GM19397 (cell line): ENCODE results near the gene LCT.
"Not testable (repeated sequence)": the region's sequence is repeated elsewhere in the genome, so short reads cannot be mapped to it uniquely, and the experiment has no call there.

Source experiments
- ATAC-seq: cut with Tn5 transposase; IDR thresholded peaks from one replicate; pipeline ENCODE4 v1.9.1; 2021; ENCODE audit warnings: mild to moderate bottlenecking, moderate library complexity; ENCODE audit not compliant: unreplicated experiment

The LCT gene

DNA sequence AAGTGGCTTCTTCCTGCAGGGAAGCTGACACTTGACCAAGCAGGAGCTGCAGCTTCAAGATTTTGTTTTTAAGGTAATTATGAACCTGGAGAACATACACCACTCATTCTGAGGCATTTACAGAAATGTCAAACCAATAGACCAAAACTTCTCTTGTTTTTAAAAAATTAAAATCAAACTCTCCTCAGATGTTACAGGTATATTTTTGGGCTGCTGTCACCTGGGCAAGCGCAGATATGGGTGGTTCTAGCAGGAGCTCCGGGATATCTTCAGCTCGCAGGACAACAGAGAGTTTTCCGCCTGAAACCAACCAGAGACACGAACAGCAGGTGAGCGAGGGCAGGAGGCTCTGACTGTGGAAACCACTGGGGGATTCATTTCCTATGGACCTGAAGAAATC, 4.1 kb downstream of the LCT start:
- ATAC-seq = no peak

DNA sequence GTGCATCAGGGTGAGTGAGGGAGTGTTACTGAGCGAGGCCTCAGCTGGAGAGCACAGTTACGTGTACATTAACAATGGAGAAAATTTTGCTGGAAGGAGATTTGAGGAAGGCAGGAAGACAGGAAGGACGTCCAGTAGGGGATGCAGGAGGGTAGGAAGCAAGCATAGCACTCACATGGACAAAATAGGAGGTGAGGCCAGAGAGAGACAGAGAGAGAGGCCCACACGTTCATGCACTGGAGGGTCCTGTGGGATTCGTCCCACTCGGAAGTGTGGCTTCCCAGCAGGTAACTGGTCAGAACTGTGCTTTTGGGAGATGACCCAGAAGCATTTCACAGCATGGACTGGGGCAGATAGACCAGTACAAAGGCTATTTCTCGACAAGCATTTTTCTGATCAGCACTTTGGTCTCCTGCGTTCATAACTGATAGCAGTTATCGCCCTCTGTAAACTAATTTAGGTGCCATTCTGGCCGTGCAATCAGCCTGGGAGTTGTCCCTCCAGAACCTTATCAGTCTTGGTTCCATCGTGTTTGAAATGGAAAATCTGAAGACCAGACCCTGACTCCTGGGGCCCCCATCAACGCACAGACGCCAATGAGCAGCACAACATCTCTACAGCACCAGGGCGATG, 5.7 kb downstream of the LCT start:
- ATAC-seq = no peak

DNA sequence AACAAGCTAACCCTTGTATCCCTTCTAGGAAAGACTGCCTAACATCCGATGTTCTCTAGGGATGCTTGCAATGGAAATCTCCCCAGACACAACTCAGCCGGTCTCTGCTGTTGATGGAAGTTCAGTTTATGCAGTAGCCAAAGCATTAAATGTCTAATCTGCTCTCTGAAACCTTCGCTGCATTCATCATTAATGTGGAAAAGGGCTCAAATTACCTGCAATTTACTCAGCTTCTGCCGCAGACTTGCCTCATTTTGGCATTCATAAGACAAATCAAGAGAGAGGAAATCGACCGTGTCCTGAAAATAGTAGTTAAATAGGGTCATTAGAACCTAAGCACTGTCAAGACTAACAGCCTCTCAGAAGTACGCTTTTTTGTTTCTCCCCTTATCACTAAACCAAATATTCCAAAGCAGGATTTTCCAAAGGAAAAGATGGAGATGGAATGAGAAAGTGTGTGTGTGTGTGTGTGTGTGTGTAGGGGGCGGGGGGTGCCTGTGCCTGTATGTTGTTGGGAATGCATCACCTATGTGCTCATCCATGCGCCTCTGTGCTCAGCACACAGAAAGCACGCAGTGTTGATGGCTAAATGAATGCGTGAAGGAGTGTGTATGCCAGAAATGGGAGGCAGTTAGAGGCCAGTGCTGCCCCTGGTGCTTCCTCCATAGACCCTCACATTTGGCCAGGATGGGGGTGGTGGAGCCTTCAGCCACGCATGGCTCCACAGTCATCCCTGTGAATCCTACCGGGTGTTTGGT, 7.4 kb downstream of the LCT start:
- ATAC-seq = no peak

GRCh38 chr2:135826544-135826943, 10.4 kb downstream of the LCT start:
- no peak for ATAC-seq

GRCh38 chr2:135825550-135826176, 11.3 kb downstream of the LCT start:
- no peak for ATAC-seq

GRCh38 chr2:135825131-135825530, 11.9 kb downstream of the LCT start:
- no peak for ATAC-seq

GRCh38 chr2:135822855-135823254, 14.1 kb downstream of the LCT start:
- ATAC-seq = no peak

GRCh38 chr2:135821190-135821589, 15.8 kb downstream of the LCT start:
- ATAC-seq = no peak

DNA sequence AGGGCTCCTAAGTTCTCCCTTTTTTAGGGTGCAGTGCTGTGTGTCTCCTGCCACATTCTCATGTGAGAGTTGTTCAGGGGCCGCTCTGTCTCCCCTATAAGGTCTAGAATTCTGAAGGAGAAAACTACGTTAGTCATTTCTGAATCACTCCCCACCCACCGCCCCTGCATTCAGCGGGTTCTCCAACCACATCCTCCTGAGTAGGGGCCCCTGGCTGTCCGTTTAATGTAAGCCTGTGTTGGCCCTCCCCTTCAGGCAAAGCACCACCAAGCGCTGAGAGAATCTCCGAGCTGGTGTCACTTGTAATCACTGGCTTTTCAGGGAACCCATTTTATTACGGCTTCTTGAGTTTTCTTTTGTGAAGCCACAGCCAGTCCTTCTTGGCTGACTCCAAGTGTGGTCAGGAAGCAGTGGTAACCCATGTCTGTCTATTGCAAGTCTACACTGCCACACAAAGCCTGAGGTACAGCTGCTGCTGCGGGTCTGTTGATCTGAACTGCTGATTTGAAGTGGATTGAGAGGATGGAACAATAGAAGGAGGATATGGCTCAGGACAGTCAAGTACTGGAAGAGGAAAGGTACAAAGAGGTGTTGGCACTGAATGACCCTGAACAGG, 16.9 kb downstream of the LCT start:
- peak; percentile 79 for ATAC-seq

GRCh38 chr2:135818937-135819610, 17.9 kb downstream of the LCT start:
- ATAC-seq = no peak

DNA sequence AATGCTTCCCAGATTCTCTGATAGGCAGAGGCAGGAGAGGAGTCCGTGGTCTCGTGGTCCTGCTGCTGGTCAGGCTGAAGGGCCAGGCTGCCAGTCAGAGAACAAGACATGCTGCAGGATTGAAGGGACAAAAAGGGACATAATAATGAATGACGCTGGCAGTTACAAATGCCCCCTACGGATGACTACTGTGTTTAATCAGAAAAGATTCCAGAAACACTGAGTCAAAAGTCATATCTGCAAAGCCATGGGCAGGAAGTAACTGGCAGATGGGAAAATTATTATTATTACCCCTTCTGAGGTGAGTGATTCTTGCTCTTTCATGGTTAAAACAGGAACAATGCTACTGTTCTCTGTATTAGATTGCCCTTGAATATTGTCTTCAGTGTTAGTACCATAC, 19.0 kb downstream of the LCT start:
- no peak for ATAC-seq

DNA sequence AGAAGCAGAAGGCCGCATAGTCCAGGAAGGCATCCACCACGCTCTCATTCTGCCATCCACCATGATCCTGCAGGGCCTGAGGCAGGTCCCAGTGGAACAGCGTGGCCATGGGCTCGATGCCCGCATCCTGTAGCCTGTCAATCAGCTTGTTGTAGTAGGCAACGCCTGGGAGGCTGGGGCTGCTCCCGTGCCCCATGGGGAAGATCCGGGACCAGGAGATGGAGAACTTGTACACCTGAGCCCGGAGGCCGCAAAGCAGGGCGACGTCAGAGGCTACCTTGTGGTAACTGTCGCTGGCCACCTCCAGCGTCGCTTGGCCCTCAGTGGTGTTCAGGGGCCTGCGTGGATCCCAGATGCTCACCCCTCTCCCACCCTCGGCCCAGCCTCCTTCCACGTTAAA, 19.5 kb downstream of the LCT start:
- no peak for ATAC-seq

DNA sequence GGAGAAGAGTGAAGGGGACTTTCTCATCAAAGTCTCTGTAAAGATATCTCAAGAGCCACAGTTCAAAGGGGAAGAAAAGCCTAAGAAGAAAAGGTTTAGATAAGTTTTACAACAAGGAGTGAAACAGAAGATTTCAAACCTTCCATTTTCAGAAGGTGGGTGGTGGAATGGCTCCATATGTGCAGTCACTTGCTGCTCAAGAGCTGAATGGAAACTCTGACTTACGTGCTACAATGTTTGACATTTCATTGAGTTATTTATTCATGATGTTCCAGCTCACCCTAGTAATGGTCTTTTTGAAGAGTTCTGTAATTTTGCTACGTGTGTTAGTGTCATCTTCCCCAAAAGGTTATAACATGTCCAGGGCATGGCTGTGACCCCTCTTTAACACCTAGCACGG, 21.7 kb downstream of the LCT start:
- no peak for ATAC-seq

- ATAC-seq = no peak
Observed at GRCh38 chr2:135812907-135813511, 24.0 kb downstream of the LCT start.

GRCh38 chr2:135807874-135808273, 29.1 kb downstream of the LCT start:
- not testable (repeated sequence) for ATAC-seq

DNA sequence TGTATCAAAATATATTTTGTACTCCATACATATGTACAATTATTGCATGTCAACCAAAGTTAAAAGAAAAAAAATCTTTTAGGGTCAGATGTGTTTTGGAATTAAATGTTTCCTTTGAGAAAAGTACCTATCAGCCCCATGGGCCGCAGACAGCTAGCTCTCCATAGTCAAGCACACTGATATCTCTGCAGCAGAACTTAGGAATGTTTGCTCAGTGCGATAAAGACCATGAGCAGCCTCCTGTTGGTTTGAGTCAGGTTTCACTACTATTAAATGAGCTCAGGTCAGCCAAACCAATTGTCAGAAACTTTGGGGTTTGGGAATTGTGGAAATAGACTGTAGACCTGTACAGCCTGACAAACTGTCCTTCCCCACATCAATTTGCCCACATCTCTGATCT, 33.7 kb downstream of the LCT start:
- no peak for ATAC-seq

DNA sequence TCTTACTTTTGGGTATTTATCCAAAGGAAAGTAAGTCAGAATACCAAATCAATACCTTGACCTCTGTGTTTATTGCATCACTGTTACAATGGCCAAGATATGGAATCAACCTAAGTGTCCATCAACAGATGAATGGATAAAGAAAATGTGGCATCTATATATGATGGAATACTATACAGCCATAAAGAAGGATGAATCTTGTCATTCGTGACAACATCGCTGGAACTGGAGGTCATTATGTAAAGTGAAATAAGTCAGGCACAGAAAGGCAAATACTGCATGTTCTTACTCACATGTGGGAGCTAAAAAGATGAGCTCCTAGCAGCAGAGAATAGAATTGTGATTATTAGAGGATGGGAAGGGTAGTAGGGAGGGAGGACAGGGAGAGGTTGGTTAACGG, 34.6 kb downstream of the LCT start:
- no peak for ATAC-seq

GRCh38 chr2:135800513-135801460, 36.2 kb downstream of the LCT start:
- no peak for ATAC-seq

DNA sequence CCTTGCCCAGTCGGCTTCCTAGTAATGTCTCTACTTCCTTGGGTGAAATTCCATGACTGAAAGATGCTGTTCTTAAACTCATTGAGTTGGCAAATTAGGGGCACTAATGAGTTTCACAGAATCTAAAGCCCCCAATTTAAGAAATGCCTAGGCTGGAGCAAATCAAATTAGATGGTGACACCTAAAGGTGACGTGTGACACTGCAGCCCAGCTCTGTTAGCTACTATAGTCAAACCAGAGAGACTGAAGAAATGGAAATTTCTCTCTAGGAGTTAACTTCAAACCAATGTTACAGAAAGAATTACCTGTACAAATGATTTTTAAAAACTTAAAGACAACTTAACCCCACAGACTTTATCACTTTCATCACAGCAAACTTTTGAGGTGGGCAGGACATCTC, 37.2 kb downstream of the LCT start:
- ATAC-seq = no peak

DNA sequence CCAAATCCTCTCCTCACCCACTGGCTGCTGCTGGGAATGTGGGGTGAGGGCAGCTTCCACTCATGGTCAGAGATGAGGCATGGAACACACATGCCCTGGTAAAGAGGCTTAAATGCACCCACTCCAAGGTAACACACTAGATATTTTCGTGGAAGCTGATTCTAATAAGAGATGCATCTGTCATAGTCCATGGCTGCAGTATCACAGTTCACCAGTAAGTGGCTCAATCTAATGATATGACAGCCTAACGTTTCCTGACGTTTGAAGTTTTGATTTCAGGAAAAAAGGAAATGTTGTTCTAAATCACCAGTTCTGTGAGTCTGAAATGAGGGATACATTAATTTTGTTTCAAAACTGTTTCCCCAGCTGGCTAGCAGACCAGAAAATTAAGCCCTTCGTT, 38.2 kb downstream of the LCT start:
- ATAC-seq = no peak
